ENCODE results near the gene TOR3A.

The TOR3A gene

GRCh38 chr1:179042700-179043099 is 39.2 kb upstream of the TOR3A start:
- no peak for TF ChIP-seq CTCF (IDR thresholded peaks at IDR 0.05; ENCODE audit: low read depth, low read length, missing control alignments)
- H3K4me3 ChIP-seq (ENCODE audit: low read depth, low read length) = no peak overlapping the region
- no peak for DNase-seq (ENCODE audit: low read depth)

GRCh38 chr1:179043266-179043665 is 38.6 kb upstream of the TOR3A start:
- no peak for TF ChIP-seq CTCF (IDR thresholded peaks at IDR 0.05; ENCODE audit: low read depth, low read length, missing control alignments)
- H3K4me3 ChIP-seq (ENCODE audit: low read depth, low read length) = no peak overlapping the region
- DNase-seq (ENCODE audit: low read depth) = no peak

- H3K4me3 ChIP-seq (ENCODE audit: low read depth, low read length) = no peak overlapping the region
- TF ChIP-seq CTCF (IDR thresholded peaks at IDR 0.05; ENCODE audit: low read depth, low read length, missing control alignments) = no peak
- no peak for DNase-seq (ENCODE audit: low read depth)
Observed at GRCh38 chr1:179043907-179044306, 38.0 kb upstream of the TOR3A start.

- no peak for DNase-seq (ENCODE audit: low read depth)
- TF ChIP-seq CTCF (IDR thresholded peaks at IDR 0.05; ENCODE audit: low read depth, low read length, missing control alignments) = no peak
- no peak overlapping the region for H3K4me3 ChIP-seq (ENCODE audit: low read depth, low read length)
Observed at GRCh38 chr1:179046808-179047635, 34.8 kb upstream of the TOR3A start.

- no peak overlapping the region for H3K4me3 ChIP-seq (ENCODE audit: low read depth, low read length)
- DNase-seq (ENCODE audit: low read depth) = no peak
- TF ChIP-seq CTCF (IDR thresholded peaks at IDR 0.05; ENCODE audit: low read depth, low read length, missing control alignments) = no peak
Observed at GRCh38 chr1:179047636-179047997, 34.3 kb upstream of the TOR3A start.

- DNase-seq (ENCODE audit: low read depth) = no peak
- H3K4me3 ChIP-seq (ENCODE audit: low read depth, low read length) = no peak overlapping the region
- no peak for TF ChIP-seq CTCF (IDR thresholded peaks at IDR 0.05; ENCODE audit: low read depth, low read length, missing control alignments)
Observed at GRCh38 chr1:179048339-179049124, 33.3 kb upstream of the TOR3A start.

All from GM12864 (cell line).